ENCODE data around the gene NNT.

DNA sequence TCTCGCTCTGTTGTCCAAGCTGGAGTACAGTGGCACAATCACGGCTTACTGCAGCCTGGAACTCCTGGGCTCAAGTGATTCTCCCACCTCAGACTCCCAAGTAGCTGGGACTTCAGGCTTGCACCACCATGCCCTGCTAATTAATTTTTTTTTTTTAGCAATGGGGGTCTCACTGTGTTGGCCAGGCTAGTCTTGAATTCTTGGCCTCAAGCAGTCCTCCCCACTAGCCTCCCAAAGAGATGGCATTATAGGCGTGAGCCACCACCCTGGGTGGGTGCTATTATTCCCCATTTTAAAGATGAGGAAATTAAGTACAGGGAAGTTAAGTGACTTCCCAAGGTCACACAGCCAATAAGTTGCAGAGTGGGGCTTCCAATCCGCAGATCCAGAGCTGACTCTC lies 1.7 kb downstream of the NNT start:
- TF ChIP-seq YY1 (IDR thresholded peaks at IDR 0.05; ENCODE audit: insufficient read depth, insufficient read length), result no peak
- TF ChIP-seq ZNF274 (IDR thresholded peaks at IDR 0.05; ENCODE audit: low read depth, low read length), result no peak
- no peak for TF ChIP-seq SUZ12 (IDR thresholded peaks at IDR 0.05; ENCODE audit: extremely low read depth, insufficient read depth, insufficient read length)

Measured in NT2/D1 (cell line).